HepG2 (cell line): ENCODE measurements around the gene S100A4. TPM values are rescaled to one million over a fixed set of nuclear protein-coding genes. Genes with fewer than 3 reads are reported as not detected.
A peak's percentile ranks its signal among the peaks of the same experiment; 100 is the strongest.

Source experiments
- DNMT1 ChIP-seq: sonication (generic); formaldehyde crosslinking; IDR thresholded peaks from 2 replicates; pipeline ENCODE4 v1.5.1; 2020; ENCODE audit warnings: mild to moderate bottlenecking, missing genetic modification reagents
- ETV5 ChIP-seq: IDR thresholded peaks from 2 replicates; pipeline ENCODE4 v1.6.1; 2018; ENCODE audit warnings: missing biosample characterization, missing genetic modification reagents, inconsistent platforms, borderline replicate concordance
- HOXA5 ChIP-seq: sonication (generic); formaldehyde crosslinking; IDR thresholded peaks from 2 replicates; pipeline ENCODE4 v1.4.0; 2020; ENCODE audit warnings: missing genetic modification reagents
- KAT8 ChIP-seq: IDR thresholded peaks from 2 replicates; pipeline ENCODE4 v1.6.1; 2016; ENCODE audit warnings: missing genetic modification reagents, missing compliant biosample characterization
- MED13 ChIP-seq: sonication (generic); formaldehyde crosslinking; IDR thresholded peaks from 2 replicates; pipeline ENCODE4 v1.5.0; 2020; ENCODE audit warnings: missing genetic modification reagents
- MTF1 ChIP-seq: sonication (generic); formaldehyde crosslinking; IDR thresholded peaks from 2 replicates; pipeline ENCODE4 v1.5.0; 2020; ENCODE audit warnings: missing genetic modification reagents
- MXD1 ChIP-seq: sonication (generic); formaldehyde crosslinking; IDR thresholded peaks from 2 replicates; pipeline ENCODE4 v1.4.0; 2020; ENCODE audit warnings: mild to moderate bottlenecking, missing genetic modification reagents
- PCBP2 ChIP-seq: fragments of 200-400 bp; formaldehyde crosslinking; optimal IDR thresholded peaks from 2 replicates; pipeline ENCODE3; 2018; ENCODE audit warnings: low read length, low read depth; ENCODE audit not compliant: poor library complexity, severe bottlenecking
- PHF5A ChIP-seq: IDR thresholded peaks from one replicate; pipeline ENCODE4 v1.6.1; 2018; ENCODE audit warnings: low read depth, missing genetic modification reagents; ENCODE audit not compliant: unreplicated experiment
- SMAD3 ChIP-seq: sonication (generic); formaldehyde crosslinking; IDR thresholded peaks from 2 replicates; pipeline ENCODE4 v1.4.0; 2020; ENCODE audit warnings: missing genetic modification reagents
- SP5 ChIP-seq: IDR thresholded peaks from 2 replicates; pipeline ENCODE4 v1.6.1; 2016; ENCODE audit warnings: low read depth, borderline replicate concordance
- ZFAT ChIP-seq: sonication (generic); formaldehyde crosslinking; conservative IDR thresholded peaks from 2 replicates; pipeline ENCODE4 v1.8.1; 2023; ENCODE audit warnings: missing genetic modification reagents, inconsistent platforms
- ZNF275 ChIP-seq: sonication (generic); formaldehyde crosslinking; IDR thresholded peaks from 2 replicates; pipeline ENCODE4 v1.8.0; 2022; ENCODE audit warnings: missing genetic modification reagents, mild to moderate bottlenecking, inconsistent platforms, borderline replicate concordance
- ZNF292 ChIP-seq: sonication (generic); formaldehyde crosslinking; IDR thresholded peaks from 2 replicates; pipeline ENCODE4 v1.8.1; 2022; ENCODE audit warnings: mild to moderate bottlenecking, low read depth, missing genetic modification reagents, borderline replicate concordance
- ZNF549 ChIP-seq: sonication (generic); formaldehyde crosslinking; IDR thresholded peaks from 2 replicates; pipeline ENCODE4 v1.5.0; 2020; ENCODE audit warnings: missing genetic modification reagents
- ZNF557 ChIP-seq: sonication (generic); formaldehyde crosslinking; IDR thresholded peaks from 2 replicates; pipeline ENCODE4 v1.4.0; 2020; ENCODE audit warnings: missing genetic modification reagents
- ZNF737 ChIP-seq: sonication (generic); formaldehyde crosslinking; IDR thresholded peaks from 2 replicates; pipeline ENCODE4 v1.5.0; 2020; ENCODE audit warnings: missing genetic modification reagents, mild to moderate bottlenecking, borderline replicate concordance
- polyA plus RNA-seq, 8 experiments: library from polyadenylated mRNA; depleted of rRNA in 3 of 8; stranded (reverse) in 7 of 8; unstranded in 1 of 8; fragments of >200 nt; fragmentation: Illumina TruSeq in 4 of 8; extraction: Trizol in 4 of 8; gene quantifications; 2 replicates each; pipeline versions ENCODE4 v1.2.1 to v1.2.3, GENCODE V29; 2011 to 2016; ENCODE audit warnings: low read depth in 4 of 8, missing spikeins in 1 of 8, mixed read lengths in 1 of 8; ENCODE audit not compliant: insufficient read depth in 1 of 8
- total RNA-seq, 5 experiments: library from RNA; depleted of rRNA; stranded (reverse); fragments of >200 nt; fragmentation: Illumina TruSeq; extraction: Trizol; gene quantifications; 2 replicates each; pipeline ENCODE4 v1.2.3, GENCODE V29; 2016; ENCODE audit warnings: low read depth in 1 of 5
- TF ChIP-seq, protein P1 (sequence below): sonication (generic); formaldehyde crosslinking; IDR thresholded peaks from 2 replicates; pipeline ENCODE4; 2020; ENCODE audit warnings: missing genetic modification reagents, mild to moderate bottlenecking, borderline replicate concordance

The S100A4 gene
- total and polyA plus RNA-seq, 2 of the 13 experiments (the other 11 are each of a cell fraction or from before 2014, with no cell fraction given) = 12.9 to 20.2 TPM

DNA sequence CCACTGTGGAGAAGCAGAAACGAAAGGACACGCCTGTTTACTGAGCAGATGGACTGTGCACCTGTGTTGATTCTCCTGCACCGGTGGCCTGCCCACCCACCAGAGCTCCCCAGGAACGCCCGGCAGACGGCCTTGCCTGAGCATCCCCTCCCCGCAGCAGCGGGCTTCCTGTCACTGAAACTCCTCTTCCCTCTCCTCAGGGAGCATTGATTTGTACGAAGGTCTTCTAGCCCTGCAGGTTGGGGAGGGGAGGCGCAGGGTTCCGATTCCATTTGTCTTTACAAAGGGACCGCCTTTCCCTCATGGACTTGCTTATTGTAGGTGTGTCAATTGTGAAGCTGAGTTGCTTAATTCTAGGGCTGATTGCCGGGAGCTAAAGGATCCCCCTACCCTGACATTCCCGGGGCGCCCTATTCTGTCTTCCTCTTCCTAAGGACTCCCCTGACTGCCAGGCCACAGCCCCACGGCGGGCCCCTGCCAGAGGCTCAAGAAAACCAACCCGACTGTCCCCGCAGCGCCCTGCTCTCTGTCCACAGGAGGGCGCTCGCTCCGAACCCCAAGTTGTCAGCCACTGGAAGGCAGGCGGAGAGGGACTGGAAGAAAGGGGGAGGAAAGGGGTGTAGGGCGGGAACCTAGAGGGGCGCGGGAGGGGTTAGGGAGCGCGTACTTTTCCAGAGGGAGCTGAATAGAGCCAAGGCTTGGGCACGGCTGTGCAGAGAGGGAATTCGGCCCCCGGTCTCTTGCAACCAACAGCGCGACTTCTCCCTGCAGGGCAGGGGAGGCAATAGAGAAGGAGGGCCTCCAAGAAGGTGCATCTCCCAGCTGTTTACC lies 12.6 kb downstream of the S100A4 start (continued):
- no peak for TF ChIP-seq MXD1 (CRISPR knock-in tag)
- TF ChIP-seq ZFAT (CRISPR knock-in tag) = no peak
- peak; percentile 64; the same call in 1 of the 2 replicates for TF ChIP-seq ETV5 (CRISPR knock-in tag)
- TF ChIP-seq HOXA5 (CRISPR knock-in tag) = no peak
- TF ChIP-seq SP5 = peak; percentile 73
- TF ChIP-seq SMAD3 (CRISPR knock-in tag) = no peak
- TF ChIP-seq ZNF737 (CRISPR knock-in tag) = no peak
- no peak for TF ChIP-seq PHF5A (CRISPR knock-in tag)
- TF ChIP-seq PCBP2 = no peak
- TF ChIP-seq DNMT1 (CRISPR knock-in tag) = no peak
- TF ChIP-seq ZNF275 = no peak
- TF ChIP-seq ZNF292 = peak; percentile 59; the same call in 1 of the 2 replicates
- TF ChIP-seq, protein P1, sequence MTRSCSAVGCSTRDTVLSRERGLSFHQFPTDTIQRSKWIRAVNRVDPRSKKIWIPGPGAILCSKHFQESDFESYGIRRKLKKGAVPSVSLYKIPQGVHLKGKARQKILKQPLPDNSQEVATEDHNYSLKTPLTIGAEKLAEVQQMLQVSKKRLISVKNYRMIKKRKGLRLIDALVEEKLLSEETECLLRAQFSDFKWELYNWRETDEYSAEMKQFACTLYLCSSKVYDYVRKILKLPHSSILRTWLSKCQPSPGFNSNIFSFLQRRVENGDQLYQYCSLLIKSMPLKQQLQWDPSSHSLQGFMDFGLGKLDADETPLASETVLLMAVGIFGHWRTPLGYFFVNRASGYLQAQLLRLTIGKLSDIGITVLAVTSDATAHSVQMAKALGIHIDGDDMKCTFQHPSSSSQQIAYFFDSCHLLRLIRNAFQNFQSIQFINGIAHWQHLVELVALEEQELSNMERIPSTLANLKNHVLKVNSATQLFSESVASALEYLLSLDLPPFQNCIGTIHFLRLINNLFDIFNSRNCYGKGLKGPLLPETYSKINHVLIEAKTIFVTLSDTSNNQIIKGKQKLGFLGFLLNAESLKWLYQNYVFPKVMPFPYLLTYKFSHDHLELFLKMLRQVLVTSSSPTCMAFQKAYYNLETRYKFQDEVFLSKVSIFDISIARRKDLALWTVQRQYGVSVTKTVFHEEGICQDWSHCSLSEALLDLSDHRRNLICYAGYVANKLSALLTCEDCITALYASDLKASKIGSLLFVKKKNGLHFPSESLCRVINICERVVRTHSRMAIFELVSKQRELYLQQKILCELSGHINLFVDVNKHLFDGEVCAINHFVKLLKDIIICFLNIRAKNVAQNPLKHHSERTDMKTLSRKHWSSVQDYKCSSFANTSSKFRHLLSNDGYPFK (CRISPR knock-in tag) = no peak
- no peak for TF ChIP-seq MTF1 (CRISPR knock-in tag)
- no peak for TF ChIP-seq ZNF557
- TF ChIP-seq MED13 (CRISPR knock-in tag) = no peak
- peak; percentile 46; the same call in 1 of the 2 replicates for TF ChIP-seq KAT8 (CRISPR knock-in tag)
- TF ChIP-seq ZNF549 (CRISPR knock-in tag) = no peak
